Tibial nerve (tissue), 4 donors: ENCODE results near the gene GUCY1B1. TPM values are rescaled to one million over a fixed set of nuclear protein-coding genes. Genes with fewer than 3 reads are reported as not detected.

Experiments used
- DNase-seq, 2 donors: peaks; one replicate each; pipeline ENCODE4 v3.0.0-alpha.2; 2019; ENCODE audit warnings: low spot score in 2 of 2
- H3K27ac ChIP-seq, 4 donors: fragments of 200-600 bp; sonication (generic) in 3 of 4; one replicate each; pipeline ENCODE4 v1.5.1; 2017 to 2019; ENCODE audit warnings: mild to moderate bottlenecking in 1 of 4
- H3K27me3 ChIP-seq, 2 donors: fragments of 200-600 bp; sonication (generic) in 1 of 2; one replicate each; pipeline versions ENCODE4 v1.5.1 to v1.6.0; 2017 to 2019
- H3K36me3 ChIP-seq, 3 donors: fragments of 200-600 bp; sonication (generic); one replicate each; pipeline ENCODE4 v1.5.1; 2018 to 2019
- H3K4me1 ChIP-seq, 4 donors: fragments of 200-600 bp; sonication (generic) in 3 of 4; one replicate each; pipeline ENCODE4 v1.5.1; 2017 to 2019
- H3K4me3 ChIP-seq, 4 donors: fragments of 200-600 bp; sonication (generic) in 3 of 4; one replicate each; pipeline ENCODE4 v1.5.1; 2017 to 2019; ENCODE audit warnings: mild to moderate bottlenecking in 1 of 4, moderate library complexity in 1 of 4
- H3K9me3 ChIP-seq, 4 donors: fragments of 200-600 bp; sonication (generic) in 3 of 4; one replicate each; pipeline ENCODE4 v1.5.1; 2017 to 2019
- CTCF ChIP-seq, 5 experiments: fragments of 200-600 bp in 3 of 5; fragments of 450-650 bp in 2 of 5; sonication (generic) in 3 of 5; IDR thresholded peaks; one replicate each; pipeline ENCODE4 v1.5.1; 2016 to 2019; ENCODE audit warnings: antibody characterized with exemption in 5 of 5, mild to moderate bottlenecking in 3 of 5, moderate library complexity in 2 of 5
- EP300 ChIP-seq, 2 donors: sonication (generic); formaldehyde crosslinking; IDR thresholded peaks; one replicate each; pipeline ENCODE4 v1.6.1; 2017; ENCODE audit warnings: antibody characterized with exemption in 2 of 2, mild to moderate bottlenecking in 1 of 2
- POLR2A ChIP-seq, 2 donors: fragments of 450-650 bp; IDR thresholded peaks; one replicate each; pipeline ENCODE4 v1.6.1; 2017; ENCODE audit warnings: antibody characterized with exemption in 2 of 2, mild to moderate bottlenecking in 2 of 2, moderate library complexity in 2 of 2
- WGBS, 2 donors: methylation state at CpG; one replicate each; pipeline ENCODE4 v1.1.5; 2018; 5-methylcytosine and 5-hydroxymethylcytosine counted together
- total RNA-seq, 4 donors: library from RNA; depleted of rRNA; stranded (reverse); fragments of >200 nt; gene quantifications; one replicate each; pipeline ENCODE4 v1.1.0, GENCODE V29; 2016

Gene GUCY1B1
- total RNA-seq, 4 donors from 2014 or later, result 8.6 to 17.5 (median 12.3) TPM

GRCh38 chr4:155849042-155849441, 90.2 kb downstream of the GUCY1B1 start:
- no peak overlapping the region for H3K27ac ChIP-seq

GRCh38 chr4:155853189-155853588, 94.4 kb downstream of the GUCY1B1 start:
- Histone ChIP-seq H3K27ac (no peak overlapping the region), H3K4me1 (no peaks in the 10 kb centered on the region), H3K27me3 (no peaks in the 10 kb centered on the region), H3K4me3 (no peak overlapping the region), H3K9me3 (no peaks in the 10 kb centered on the region), H3K36me3 (no peaks in the 10 kb centered on the region)
- 92 to 94% methylated on average over 3 of the region's 3 CpGs for WGBS, 2 donors
- DNase-seq, result no peak
- TF ChIP-seq CTCF (IDR thresholded peaks at IDR 0.05), result no peak
- TF ChIP-seq POLR2A (IDR thresholded peaks at IDR 0.05), result no peak
- TF ChIP-seq EP300 (IDR thresholded peaks at IDR 0.05), result no peak

More at GRCh38 chr4:155849042-155849441, 90.2 kb downstream of the GUCY1B1 start:
- no peaks in the 10 kb centered on the region for H3K36me3 ChIP-seq
- 83 to 84% methylated on average over 4 of the region's 4 CpGs for WGBS, 2 donors
- H3K4me1 ChIP-seq, result no peaks in the 10 kb centered on the region
- no peak for DNase-seq
- no peaks in the 10 kb centered on the region for H3K27me3 ChIP-seq
- TF ChIP-seq CTCF (IDR thresholded peaks at IDR 0.05) (no peak), POLR2A (IDR thresholded peaks at IDR 0.05) (no peak), EP300 (IDR thresholded peaks at IDR 0.05) (no peak)
- no peak overlapping the region for H3K4me3 ChIP-seq
- no peaks in the 10 kb centered on the region for H3K9me3 ChIP-seq

- no peak for TF ChIP-seq EP300 (IDR thresholded peaks at IDR 0.05)
- no peak for TF ChIP-seq CTCF (IDR thresholded peaks at IDR 0.05)
- no peak for TF ChIP-seq POLR2A (IDR thresholded peaks at IDR 0.05)
- 67 to 72% methylated on average over 6 of the region's 6 CpGs for WGBS, 2 donors
Observed at GRCh38 chr4:155854582-155855226, 95.9 kb downstream of the GUCY1B1 start.

GRCh38 chr4:155855897-155856296, 97.1 kb downstream of the GUCY1B1 start:
- Histone ChIP-seq H3K27me3 (no peaks in the 10 kb centered on the region), H3K9me3 (no peaks in the 10 kb centered on the region), H3K4me3 (no peak overlapping the region), H3K27ac (no peak overlapping the region), H3K4me1 (no peaks in the 10 kb centered on the region), H3K36me3 (no peaks in the 10 kb centered on the region)
- DNase-seq, result no peak
- TF ChIP-seq CTCF (IDR thresholded peaks at IDR 0.05) (no peak), POLR2A (IDR thresholded peaks at IDR 0.05) (no peak), EP300 (IDR thresholded peaks at IDR 0.05) (no peak)
- 82 to 86% methylated on average over 2 of the region's 2 CpGs for WGBS, 2 donors

More at GRCh38 chr4:155854582-155855226, 95.9 kb downstream of the GUCY1B1 start:
- Histone ChIP-seq H3K27me3 (no peaks in the 10 kb centered on the region), H3K27ac (no peak overlapping the region), H3K36me3 (no peaks in the 10 kb centered on the region), H3K4me3 (no peak overlapping the region), H3K9me3 (no peaks in the 10 kb centered on the region), H3K4me1 (no peaks in the 10 kb centered on the region)
- DNase-seq, result no peak

Other genes starting within 250 kb of the GUCY1B1 start
- 10 to 100 TPM in 1 of 4 donors, 1 to 10 TPM in 3; 6.7 to 20.3 (median 9.3) TPM for gene GUCY1A1, start 92.2 kb upstream of the GUCY1B1 start, total RNA-seq
- gene ASIC5, start 107.3 kb downstream of the GUCY1B1 start, total RNA-seq, result not detected
- gene TDO2, start 144.7 kb downstream of the GUCY1B1 start, total RNA-seq, result not detected
- gene CTSO, start 194.8 kb downstream of the GUCY1B1 start, total RNA-seq, result 10 to 100 TPM in 3 of 4 donors, 1 to 10 TPM in 1; 8.7 to 30.2 (median 26.1) TPM